Stimulated activated naive CD8-positive, alpha-beta T cell treated with anti-CD3 and anti-CD28 coated beads, Interleukin-15, amount 100 ng/mL, for 72 hours (primary cell): ENCODE measurements around the gene PATJ.

Experiments used
- ATAC-seq: fragments of 150-1000 bp; cut with Tn5 transposase; 2 replicates; pipeline ENCODE4 v1.10.0; 2021; ENCODE audit warnings: mild to moderate bottlenecking, moderate library complexity
- DNase-seq, 2 donors: peaks; one replicate each; pipeline ENCODE4 v3.0.0; 2021 to 2022
- H3K27ac Mint-ChIP-seq, 2 donors: one replicate each; pipeline ENCODE4 v1.8.0; 2022; ENCODE audit warnings: mild to moderate bottlenecking in 2 of 2, mixed read lengths in 2 of 2, moderate library complexity in 2 of 2
- H3K27me3 Mint-ChIP-seq: one replicate; pipeline ENCODE4 v1.8.0; 2022; ENCODE audit warnings: mixed read lengths
- H3K4me1 Mint-ChIP-seq: one replicate; pipeline ENCODE4 v1.8.0; 2022; ENCODE audit warnings: mild to moderate bottlenecking, mixed read lengths
- H3K4me3 Mint-ChIP-seq, 2 donors: one replicate each; pipeline ENCODE4 v1.8.0; 2022; ENCODE audit warnings: mild to moderate bottlenecking in 2 of 2, mixed read lengths in 2 of 2, moderate library complexity in 1 of 2
- H3K9me3 Mint-ChIP-seq, 2 donors: one replicate each; pipeline ENCODE4 v1.8.0; 2022; ENCODE audit warnings: mixed read lengths in 2 of 2

The PATJ gene

GRCh38 chr1:62043154-62043553 is 300.9 kb downstream of the PATJ start:
- no peak for ATAC-seq
- Mint-ChIP-seq H3K27ac (no peak overlapping the region), H3K4me3 (no peak overlapping the region), H3K4me1 (no peaks in the 10 kb centered on the region), H3K9me3 (no peaks in the 10 kb centered on the region), H3K27me3 (no peaks in the 10 kb centered on the region)
- DNase-seq = no peak

- Mint-ChIP-seq H3K4me1 (no peaks in the 10 kb centered on the region), H3K27me3 (no peaks in the 10 kb centered on the region), H3K27ac (peak overlapping the region in 1 of 2 donors; percentile 10), H3K4me3 (no peak overlapping the region), H3K9me3 (no peaks in the 10 kb centered on the region)
- no peak for ATAC-seq
- no peak for DNase-seq
Observed at GRCh38 chr1:62045574-62045973, 303.3 kb downstream of the PATJ start.

- H3K9me3 Mint-ChIP-seq = no peaks in the 10 kb centered on the region
- no peak overlapping the region for H3K27ac Mint-ChIP-seq
- no peak for ATAC-seq
- H3K4me3 Mint-ChIP-seq = no peak overlapping the region
- H3K27me3 Mint-ChIP-seq = no peaks in the 10 kb centered on the region
- H3K4me1 Mint-ChIP-seq = peaks cover 3% of the 10 kb centered on the region
- DNase-seq = no peak
Observed at GRCh38 chr1:62046927-62047326, 304.6 kb downstream of the PATJ start.

- Mint-ChIP-seq H3K4me1 (peaks cover 6% of the 10 kb centered on the region), H3K27ac (no peak overlapping the region), H3K27me3 (no peaks in the 10 kb centered on the region), H3K4me3 (no peak overlapping the region), H3K9me3 (no peaks in the 10 kb centered on the region)
- DNase-seq (no peak), ATAC-seq (no peak)
Observed at GRCh38 chr1:62050165-62050564, 307.9 kb downstream of the PATJ start.

- ATAC-seq = no peak
- H3K27ac Mint-ChIP-seq = peak overlapping the region in 1 of 2 donors; percentile 59
- H3K9me3 Mint-ChIP-seq = no peaks in the 10 kb centered on the region
- no peak overlapping the region for H3K4me3 Mint-ChIP-seq
- no peaks in the 10 kb centered on the region for H3K27me3 Mint-ChIP-seq
- H3K4me1 Mint-ChIP-seq = peaks cover 6% of the 10 kb centered on the region
- no peak for DNase-seq
Observed at GRCh38 chr1:62052946-62053345, 310.7 kb downstream of the PATJ start.

- no peak overlapping the region for H3K4me3 Mint-ChIP-seq
- no peak for ATAC-seq
Observed at GRCh38 chr1:62054188-62054587, 311.9 kb downstream of the PATJ start.

GRCh38 chr1:62057230-62057629 is 314.9 kb downstream of the PATJ start:
- DNase-seq = no peak
- Mint-ChIP-seq H3K9me3 (no peaks in the 10 kb centered on the region), H3K4me1 (no peaks in the 10 kb centered on the region), H3K27me3 (no peaks in the 10 kb centered on the region), H3K27ac (no peak overlapping the region), H3K4me3 (no peak overlapping the region)
- ATAC-seq = no peak

More at GRCh38 chr1:62054188-62054587, 311.9 kb downstream of the PATJ start:
- Mint-ChIP-seq H3K9me3 (no peaks in the 10 kb centered on the region), H3K4me1 (peaks cover 6% of the 10 kb centered on the region), H3K27ac (no peak overlapping the region), H3K27me3 (no peaks in the 10 kb centered on the region)
- no peak for DNase-seq

- DNase-seq (no peak), ATAC-seq (no peak)
- Mint-ChIP-seq H3K9me3 (no peaks in the 10 kb centered on the region), H3K27ac (no peak overlapping the region), H3K4me1 (no peaks in the 10 kb centered on the region), H3K4me3 (no peak overlapping the region), H3K27me3 (no peaks in the 10 kb centered on the region)
Observed at GRCh38 chr1:62057641-62058290, 315.5 kb downstream of the PATJ start.

- no peak overlapping the region for H3K4me3 Mint-ChIP-seq
- no peak for ATAC-seq
Observed at GRCh38 chr1:62058956-62059355, 316.7 kb downstream of the PATJ start.

GRCh38 chr1:62062087-62062486 is 319.8 kb downstream of the PATJ start:
- Mint-ChIP-seq H3K27me3 (no peaks in the 10 kb centered on the region), H3K9me3 (no peaks in the 10 kb centered on the region), H3K27ac (no peak overlapping the region), H3K4me3 (no peak overlapping the region), H3K4me1 (no peaks in the 10 kb centered on the region)
- DNase-seq (no peak), ATAC-seq (no peak)

More at GRCh38 chr1:62058956-62059355, 316.7 kb downstream of the PATJ start:
- no peaks in the 10 kb centered on the region for H3K27me3 Mint-ChIP-seq
- H3K9me3 Mint-ChIP-seq = no peaks in the 10 kb centered on the region
- no peaks in the 10 kb centered on the region for H3K4me1 Mint-ChIP-seq
- DNase-seq = no peak
- no peak overlapping the region for H3K27ac Mint-ChIP-seq

GRCh38 chr1:62064829-62065407 is 322.6 kb downstream of the PATJ start:
- Mint-ChIP-seq H3K4me3 (no peak overlapping the region), H3K27me3 (no peaks in the 10 kb centered on the region), H3K27ac (no peak overlapping the region), H3K4me1 (no peaks in the 10 kb centered on the region), H3K9me3 (no peaks in the 10 kb centered on the region)
- no peak for DNase-seq
- no peak for ATAC-seq

- Mint-ChIP-seq H3K9me3 (no peaks in the 10 kb centered on the region), H3K27me3 (no peaks in the 10 kb centered on the region), H3K4me3 (no peak overlapping the region), H3K4me1 (no peaks in the 10 kb centered on the region), H3K27ac (peak overlapping the region in 1 of 2 donors; percentile 80)
- no peak for DNase-seq
- no peak for ATAC-seq
Observed at GRCh38 chr1:62066713-62067112, 324.4 kb downstream of the PATJ start.

- H3K27me3 Mint-ChIP-seq = no peaks in the 10 kb centered on the region
- DNase-seq (no peak), ATAC-seq (no peak)
- no peaks in the 10 kb centered on the region for H3K9me3 Mint-ChIP-seq
- H3K27ac Mint-ChIP-seq = peak overlapping the region in 1 of 2 donors; percentile 27
- H3K4me3 Mint-ChIP-seq = no peak overlapping the region
- no peaks in the 10 kb centered on the region for H3K4me1 Mint-ChIP-seq
Observed at GRCh38 chr1:62068416-62068843, 326.1 kb downstream of the PATJ start.

GRCh38 chr1:62068978-62069377 is 326.7 kb downstream of the PATJ start:
- Mint-ChIP-seq H3K9me3 (no peaks in the 10 kb centered on the region), H3K27me3 (no peaks in the 10 kb centered on the region), H3K27ac (no peak overlapping the region), H3K4me3 (no peak overlapping the region), H3K4me1 (no peaks in the 10 kb centered on the region)
- no peak for DNase-seq
- ATAC-seq = no peak

GRCh38 chr1:62070384-62071011 is 328.2 kb downstream of the PATJ start:
- no peaks in the 10 kb centered on the region for H3K27me3 Mint-ChIP-seq
- ATAC-seq (no peak), DNase-seq (no peak)
- H3K27ac Mint-ChIP-seq = no peak overlapping the region
- no peaks in the 10 kb centered on the region for H3K9me3 Mint-ChIP-seq
- H3K4me1 Mint-ChIP-seq = no peaks in the 10 kb centered on the region
- no peak overlapping the region for H3K4me3 Mint-ChIP-seq

GRCh38 chr1:62071695-62072094 is 329.4 kb downstream of the PATJ start:
- H3K27ac Mint-ChIP-seq = no peak overlapping the region
- H3K27me3 Mint-ChIP-seq = no peaks in the 10 kb centered on the region
- H3K9me3 Mint-ChIP-seq = no peaks in the 10 kb centered on the region
- no peaks in the 10 kb centered on the region for H3K4me1 Mint-ChIP-seq
- DNase-seq = no peak
- ATAC-seq = no peak
- H3K4me3 Mint-ChIP-seq = no peak overlapping the region
